ENCODE measurements around the gene NRG4. TPM values are rescaled to one million over a fixed set of nuclear protein-coding genes. Genes with fewer than 3 reads are reported as not detected.
"Not testable (repeated sequence)": the region's sequence is repeated elsewhere in the genome, so short reads cannot be mapped to it uniquely, and the experiment has no call there.

The NRG4 gene, protein sequence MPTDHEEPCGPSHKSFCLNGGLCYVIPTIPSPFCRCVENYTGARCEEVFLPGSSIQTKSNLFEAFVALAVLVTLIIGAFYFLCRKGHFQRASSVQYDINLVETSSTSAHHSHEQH
- polyA plus RNA-seq (ENCODE audit: insufficient read length in 4 of 4): 1 to 10 TPM; 3.4 to 6.6 (median 5.0) TPM

DNA sequence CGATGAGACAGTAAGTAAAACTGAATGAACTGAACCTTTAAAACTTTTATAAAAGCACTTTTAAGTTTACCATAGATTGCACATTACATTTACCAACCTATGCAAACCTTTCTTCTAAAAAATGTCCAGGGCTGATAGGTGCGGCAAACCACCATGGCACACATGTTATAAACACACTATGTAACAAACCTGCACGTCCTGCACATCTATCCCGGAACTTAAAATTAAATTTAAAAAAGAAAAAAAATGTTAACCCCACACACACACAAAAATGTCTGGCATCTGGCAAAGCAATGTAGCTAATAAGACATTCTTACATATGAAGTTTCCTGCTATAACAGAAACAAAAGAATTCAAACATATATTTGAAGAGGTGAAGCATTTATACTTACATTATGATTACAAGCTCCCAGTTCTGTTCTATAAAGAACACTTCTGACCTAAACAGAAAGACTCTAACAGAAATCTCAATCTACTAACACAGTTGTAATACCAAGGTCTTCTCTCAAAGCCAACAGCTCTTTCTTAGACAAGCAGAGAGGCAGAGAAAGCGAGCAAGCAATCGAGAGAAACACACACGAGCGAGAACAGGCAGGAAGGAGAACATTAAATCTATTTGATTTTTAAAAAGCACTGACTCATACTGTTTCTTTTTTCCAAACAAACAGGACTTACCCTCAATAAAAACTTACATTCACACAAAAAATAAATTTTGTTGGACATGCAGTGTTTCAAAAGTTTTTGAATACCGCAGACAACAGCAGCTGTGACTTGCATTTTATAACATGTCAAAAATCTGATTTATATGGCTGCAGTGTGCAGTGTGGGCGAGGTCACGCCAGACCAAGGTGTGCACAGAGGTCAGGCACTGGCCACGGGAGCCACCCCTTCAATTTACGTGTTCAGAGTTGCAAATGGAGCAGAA is at the start of gene NRG4:
NRG4 (minus strand) TSS at position 798 of the 925 bp plus-strand sequence. CDS start 1,194 bp downstream, outside the sequence.
- DNase-seq (ENCODE audit: low read depth in 4 of 4, low spot score in 3 of 4): no peak

DNA sequence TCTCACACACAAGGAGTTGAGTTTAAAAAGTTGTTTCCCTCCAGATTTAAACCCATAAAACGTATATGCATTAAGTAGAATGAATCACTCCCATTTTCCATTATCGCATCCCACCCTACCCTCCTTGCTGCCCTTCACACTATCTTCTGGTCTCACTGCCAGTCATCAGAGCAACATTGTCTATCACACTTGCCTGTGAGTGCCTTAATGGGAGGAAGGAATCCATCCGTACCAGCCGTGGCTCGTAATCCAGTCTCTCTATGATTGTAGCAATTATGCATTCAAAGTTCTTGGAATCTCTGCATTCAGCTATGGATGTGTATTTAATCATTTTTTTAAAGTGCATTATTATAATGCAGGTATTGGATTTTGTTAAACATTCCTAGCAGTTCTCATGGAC is 49.5 kb upstream of the NRG4 start:
- no peak for DNase-seq (ENCODE audit: low read depth in 4 of 4, low spot score in 3 of 4)

DNA sequence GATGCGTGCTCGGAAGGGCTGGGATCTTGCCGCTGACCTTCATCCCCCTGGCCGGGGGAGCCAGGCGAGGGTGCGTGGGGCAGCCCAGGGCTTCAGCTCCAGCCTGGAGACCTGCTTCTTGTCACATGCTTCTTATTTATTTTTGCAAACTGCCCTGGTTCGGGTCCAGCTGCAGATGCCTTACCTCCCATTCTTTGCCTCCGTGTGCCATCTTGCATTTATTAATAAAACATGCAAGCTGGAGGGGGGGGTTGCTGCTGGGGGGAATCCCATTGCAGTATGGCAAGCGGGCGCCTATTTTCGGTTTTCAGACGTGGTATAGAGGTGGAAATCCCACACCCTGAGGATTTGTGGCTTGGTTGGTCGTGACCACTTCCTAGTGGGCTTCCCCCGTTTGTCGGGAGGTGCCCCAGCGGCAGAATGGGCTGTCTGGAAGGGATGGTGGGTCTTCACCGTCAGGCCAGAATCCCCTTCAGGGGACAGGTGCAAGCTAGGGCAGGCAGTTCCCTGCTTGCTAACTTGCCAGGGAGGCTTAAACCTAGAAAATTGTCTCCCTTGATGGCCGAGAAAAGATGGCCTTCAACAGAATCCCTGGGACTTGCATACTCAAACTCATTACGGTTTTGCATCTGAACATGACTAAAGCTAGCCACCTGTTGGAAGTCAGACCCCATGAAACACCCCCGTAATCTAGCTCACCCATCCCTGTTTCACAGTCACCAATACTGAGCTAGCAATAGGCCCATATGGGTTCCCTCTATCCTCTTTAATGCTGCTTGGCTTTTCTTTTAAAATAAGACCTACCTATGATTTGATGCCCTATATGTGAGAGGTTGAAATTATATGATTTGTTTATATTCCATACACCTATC is 48.1 kb upstream of the NRG4 start:
- DNase-seq (ENCODE audit: low read depth in 4 of 4, low spot score in 3 of 4): no peak

DNA sequence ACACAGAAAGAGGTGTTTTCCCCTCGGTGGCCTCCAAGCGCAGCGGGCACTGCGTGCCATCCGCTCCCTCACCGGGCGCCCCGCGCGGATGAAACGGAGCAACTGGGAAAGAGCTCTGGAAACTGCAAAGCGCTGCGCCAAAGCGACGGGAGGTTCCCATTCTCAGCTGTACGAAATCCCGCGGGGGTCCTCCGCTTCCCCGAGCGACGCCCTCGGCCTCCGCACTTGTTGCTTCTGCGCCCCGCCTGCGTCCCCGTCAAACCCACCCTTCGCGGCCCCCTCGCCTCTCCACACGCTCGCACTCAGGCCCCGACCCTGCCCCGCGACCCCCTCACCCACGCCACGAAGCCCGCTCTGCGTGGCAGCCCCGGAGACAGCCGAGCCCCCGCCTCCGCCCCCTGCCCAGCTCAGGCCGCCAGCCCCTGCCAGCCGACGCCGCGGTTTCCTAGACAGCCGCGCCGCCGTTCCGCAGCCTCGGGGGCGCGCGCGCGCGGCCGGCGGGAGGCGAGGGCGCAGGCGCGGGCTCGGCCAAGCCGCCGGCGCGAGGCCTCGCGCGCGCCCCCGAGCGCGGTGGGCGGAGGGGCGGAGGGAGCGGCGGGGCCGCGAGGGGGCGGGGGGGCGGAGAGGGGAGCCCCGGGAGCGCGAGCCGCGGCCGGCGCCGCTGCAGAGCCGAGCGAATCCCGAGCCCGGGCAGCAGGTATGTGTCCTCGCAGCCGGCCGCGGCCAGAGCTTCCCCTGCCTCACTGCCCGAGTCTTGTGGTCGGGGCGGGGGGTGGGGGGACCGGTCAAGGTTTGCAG is 47.3 kb upstream of the NRG4 start, which contains the start of gene TMEM266:
TMEM266 (plus strand) TSS at position 666 of the 798 bp plus-strand sequence. CDS start 74,279 bp downstream, outside the sequence.
- peak in 2 of 4 donors; percentile 21 to 57 for DNase-seq (ENCODE audit: low read depth in 4 of 4, low spot score in 3 of 4)

DNA sequence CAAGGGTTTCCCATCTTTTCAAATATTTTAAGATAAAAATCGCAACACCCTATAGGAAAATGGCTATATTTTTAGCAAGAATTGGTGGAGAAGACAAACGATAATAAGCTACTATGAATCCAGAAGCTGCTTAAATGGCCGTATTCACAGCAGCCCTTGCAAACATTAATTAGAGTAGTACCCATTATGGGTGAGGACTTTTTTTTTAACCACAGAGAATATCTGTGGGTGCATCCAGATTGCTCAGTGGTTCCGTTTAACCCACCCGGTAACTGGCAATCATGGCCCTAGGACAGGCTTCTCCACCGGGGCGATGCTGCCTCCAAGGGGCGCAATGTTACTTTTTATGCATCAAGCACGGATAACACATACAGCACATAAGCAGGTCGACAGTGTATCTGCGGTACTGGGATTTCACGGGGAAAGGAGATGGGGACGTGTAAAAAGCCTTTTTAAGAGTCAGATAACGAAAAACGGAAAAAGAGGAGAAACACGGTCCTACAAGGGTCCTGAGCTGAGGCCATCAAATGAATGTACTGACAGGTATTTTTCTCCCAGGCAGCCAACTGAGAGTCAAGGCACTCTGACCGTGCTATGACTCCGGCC is 46.6 kb upstream of the NRG4 start:
- DNase-seq (ENCODE audit: low read depth in 4 of 4, low spot score in 3 of 4): no peak

DNA sequence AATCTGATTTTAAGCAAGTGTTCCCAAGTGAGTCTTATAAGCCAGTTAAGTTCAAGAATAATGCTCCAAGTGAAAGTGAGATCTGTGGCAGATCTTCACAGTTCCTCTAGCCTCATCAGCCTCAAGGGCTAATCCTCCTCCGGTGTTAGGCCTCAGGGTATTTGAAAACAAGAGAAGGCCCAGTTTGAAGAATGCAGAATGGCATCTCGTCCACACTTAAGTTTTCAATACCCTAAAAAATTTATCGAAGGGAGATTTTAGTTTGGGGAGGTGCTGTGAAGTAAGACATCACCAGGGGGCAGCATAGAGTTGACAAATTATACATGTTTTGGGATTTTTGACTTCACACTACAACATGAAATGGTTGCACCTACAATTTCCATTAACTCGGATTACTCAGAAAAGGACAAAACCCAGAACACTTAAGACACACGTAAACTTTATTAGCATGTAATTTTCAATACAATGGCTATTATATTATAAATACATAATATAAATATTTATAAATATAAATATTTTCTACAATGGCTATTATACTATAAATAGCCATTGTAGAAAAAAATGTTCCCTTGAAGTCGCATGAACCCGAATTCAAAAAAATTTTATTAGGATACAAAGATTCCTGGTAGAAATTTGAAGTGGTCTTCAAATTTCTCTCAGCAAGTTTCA is 45.2 kb upstream of the NRG4 start:
- DNase-seq (ENCODE audit: low read depth in 4 of 4, low spot score in 3 of 4): no peak

DNA sequence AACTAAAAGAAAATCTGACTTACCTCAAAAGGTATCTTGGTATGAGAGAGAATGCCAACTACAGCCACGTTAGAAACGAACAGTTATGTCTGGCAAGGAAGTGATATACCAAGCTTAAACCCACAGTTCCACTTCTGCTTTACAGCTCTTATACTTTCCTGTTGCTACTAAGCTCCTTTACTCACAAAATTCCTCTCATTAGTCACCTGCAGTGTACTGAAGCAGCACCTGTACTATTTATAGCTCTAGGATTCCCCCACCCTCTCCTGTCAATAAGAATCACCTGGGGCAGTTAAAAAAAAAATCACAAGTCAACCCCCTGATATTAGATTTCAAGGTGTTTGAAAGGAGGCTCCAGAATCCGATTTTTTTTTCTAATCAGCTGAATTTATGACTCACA is 44.7 kb upstream of the NRG4 start:
- DNase-seq (ENCODE audit: low read depth in 4 of 4, low spot score in 3 of 4): no peak

DNA sequence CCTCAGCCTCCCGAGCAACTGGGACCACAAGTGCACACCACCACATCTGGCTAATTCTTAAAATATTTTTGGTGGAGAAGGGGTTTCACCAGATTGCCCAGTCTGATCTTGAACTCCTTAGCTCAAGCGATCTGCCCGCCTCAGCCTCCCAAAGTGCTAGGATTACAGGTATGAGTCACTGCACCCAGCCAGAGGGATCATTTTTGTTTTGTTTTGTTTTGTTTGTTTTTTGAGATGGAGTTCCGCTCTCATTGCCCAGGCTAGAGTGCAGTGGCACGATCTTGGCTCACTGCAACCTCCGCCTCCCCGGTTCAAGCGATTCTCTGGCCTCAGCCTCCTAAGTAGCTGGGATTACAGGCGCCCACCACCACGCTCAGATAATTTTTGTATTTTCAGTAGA is 42.0 kb upstream of the NRG4 start:
- not testable (repeated sequence) for DNase-seq (ENCODE audit: low read depth in 4 of 4, low spot score in 3 of 4)

DNA sequence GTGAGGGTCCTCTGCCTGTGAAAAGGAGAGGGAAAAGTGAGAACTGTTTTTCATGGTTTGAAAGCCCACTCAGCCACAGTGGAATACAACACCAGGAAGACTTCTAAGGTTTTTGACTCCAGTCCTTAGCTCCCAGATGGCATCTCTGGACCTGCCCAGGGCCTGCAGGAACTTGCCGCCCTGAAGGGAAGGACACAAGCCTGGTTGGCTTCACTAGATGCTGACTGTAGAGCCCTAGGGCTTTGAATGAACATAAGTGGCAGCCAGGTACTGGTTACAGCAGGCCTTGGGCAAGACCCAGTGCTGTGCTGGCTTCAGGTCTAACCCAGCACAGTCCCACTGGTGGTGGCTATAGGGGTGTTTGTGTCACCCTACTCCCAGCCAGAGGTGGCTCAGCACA is 26.3 kb upstream of the NRG4 start:
- DNase-seq (ENCODE audit: low read depth in 4 of 4, low spot score in 3 of 4): no peak

DNA sequence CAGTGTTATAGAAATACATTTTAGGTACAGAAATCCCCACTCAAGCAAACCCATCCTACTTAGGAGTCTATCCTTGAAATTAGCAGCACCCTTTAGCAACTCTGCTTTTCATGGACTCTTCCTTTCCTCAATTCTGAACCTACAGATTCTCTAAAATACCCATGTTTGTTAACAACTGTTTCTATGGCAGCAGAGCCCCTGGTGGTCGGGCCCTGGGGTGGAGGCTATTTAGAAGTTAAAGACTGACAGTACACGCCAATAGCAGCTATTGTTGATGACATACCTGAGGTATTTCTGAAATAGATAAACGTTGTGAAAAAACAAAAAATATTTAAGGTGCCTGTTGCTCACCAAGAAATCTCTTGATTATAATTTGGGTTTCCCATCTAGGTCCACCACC is 23.4 kb upstream of the NRG4 start:
- no peak for DNase-seq (ENCODE audit: low read depth in 4 of 4, low spot score in 3 of 4)

DNA sequence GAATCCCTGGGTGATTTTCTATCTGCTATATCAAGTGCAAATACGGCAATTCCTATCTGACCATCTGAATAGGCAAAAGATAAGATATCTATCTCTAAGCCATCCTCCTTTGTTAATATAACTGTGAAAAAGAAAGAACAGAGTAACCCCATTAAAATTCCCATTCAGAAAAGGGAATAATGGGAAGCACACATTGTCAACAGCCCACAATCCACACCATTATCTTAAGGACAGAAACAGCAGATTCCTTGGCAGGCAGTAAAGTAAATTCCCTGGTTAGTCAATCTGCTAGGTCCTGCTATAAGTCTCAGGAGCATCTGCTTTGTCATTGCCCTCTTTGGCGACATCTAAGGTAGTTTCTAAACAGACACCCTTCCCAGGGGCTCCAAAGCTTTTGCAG is 21.9 kb upstream of the NRG4 start:
- no peak for DNase-seq (ENCODE audit: low read depth in 4 of 4, low spot score in 3 of 4)

DNA sequence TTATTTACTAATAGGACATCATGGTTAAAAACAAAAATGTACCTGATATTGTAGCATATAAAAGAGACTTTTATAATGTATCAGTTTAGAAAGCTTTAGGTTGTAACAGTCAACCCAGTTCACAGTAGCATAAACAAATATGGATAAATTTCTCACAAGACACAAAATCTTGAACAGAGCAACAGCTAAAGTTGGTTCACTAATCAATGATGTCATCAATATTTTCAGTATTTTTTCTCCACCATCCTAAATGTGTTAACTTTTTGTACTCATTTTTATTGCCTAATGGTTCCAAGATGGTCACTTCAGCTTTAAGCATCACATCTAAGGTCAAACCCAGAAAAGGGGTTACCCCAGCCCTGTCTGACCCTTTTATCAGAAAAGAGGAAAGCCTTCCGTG is 21.2 kb upstream of the NRG4 start:
- no peak for DNase-seq (ENCODE audit: low read depth in 4 of 4, low spot score in 3 of 4)

DNA sequence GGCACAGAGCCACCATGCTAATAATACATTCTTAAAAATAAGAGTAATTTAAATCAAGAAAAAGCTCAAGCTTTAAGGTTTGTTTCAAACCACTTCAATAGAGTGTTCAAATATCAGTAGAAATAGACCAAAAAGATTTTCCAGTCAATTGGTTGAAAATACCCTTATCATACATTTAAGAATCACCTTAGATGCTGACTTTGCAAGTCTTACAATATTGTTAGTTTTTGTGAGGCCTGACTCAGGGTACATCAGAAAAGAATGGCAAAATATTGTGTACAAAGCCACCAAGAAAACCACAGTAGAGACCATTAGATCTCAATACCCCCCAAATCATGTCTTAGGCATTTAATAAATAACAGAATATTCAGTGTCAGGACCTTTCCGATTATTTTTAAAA is 19.8 kb upstream of the NRG4 start:
- DNase-seq (ENCODE audit: low read depth in 4 of 4, low spot score in 3 of 4): no peak

DNA sequence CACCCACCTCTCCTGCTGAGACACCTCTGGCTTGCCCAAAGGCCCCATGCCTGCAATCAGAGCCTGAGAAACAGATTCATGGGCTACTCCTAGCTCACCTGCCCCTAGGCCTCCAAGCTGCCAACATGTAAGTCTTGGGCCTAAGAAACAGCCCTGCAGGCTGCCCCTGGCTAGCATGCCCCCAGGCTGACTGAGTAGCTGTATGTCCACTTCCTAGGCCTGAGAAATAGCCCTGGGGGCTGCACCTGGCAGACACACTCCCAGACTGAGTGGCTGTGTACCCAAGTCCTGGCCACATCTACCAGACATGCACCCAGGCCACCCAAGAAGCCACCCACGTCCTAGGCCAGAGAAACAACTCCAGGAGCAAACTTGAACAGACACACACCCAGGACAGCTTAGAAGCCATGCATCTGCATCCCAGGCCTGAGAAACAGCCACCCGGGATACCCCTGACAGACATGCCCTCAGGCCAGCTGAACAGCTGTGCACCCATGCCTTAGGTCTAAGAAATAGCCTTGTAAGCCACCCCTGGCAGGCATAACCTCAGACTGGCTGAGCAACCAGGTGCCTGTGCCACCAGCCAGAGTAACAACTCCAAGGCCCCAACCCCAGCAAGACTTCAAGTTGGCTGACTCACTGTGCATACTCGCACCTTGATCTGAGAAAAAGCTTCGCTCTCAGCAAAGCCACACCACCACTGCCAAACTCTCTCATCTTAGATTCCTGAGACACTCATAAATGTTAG is 12.0 kb upstream of the NRG4 start:
- DNase-seq (ENCODE audit: low read depth in 4 of 4, low spot score in 3 of 4): no peak

DNA sequence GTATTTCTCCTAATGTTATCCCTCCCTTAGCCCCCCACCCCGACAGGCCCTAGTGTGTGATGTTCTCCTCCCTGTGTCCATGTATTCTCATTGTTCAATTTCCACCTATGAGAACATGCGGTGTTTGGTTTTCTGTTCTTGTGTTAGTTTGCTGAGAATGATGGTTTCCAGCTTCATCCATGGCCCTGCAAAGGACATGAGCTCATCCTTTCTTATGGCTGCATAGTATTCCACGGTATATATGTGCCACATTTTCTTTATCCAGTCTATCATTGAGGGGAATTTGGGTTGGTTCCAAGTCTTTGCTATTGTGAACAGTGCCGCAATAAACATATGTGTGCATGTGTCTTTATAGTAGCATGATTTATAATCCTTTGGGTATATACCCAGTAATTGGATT is 1.2 kb upstream of the NRG4 start:
- not testable (repeated sequence) for DNase-seq (ENCODE audit: low read depth in 4 of 4, low spot score in 3 of 4)

DNA sequence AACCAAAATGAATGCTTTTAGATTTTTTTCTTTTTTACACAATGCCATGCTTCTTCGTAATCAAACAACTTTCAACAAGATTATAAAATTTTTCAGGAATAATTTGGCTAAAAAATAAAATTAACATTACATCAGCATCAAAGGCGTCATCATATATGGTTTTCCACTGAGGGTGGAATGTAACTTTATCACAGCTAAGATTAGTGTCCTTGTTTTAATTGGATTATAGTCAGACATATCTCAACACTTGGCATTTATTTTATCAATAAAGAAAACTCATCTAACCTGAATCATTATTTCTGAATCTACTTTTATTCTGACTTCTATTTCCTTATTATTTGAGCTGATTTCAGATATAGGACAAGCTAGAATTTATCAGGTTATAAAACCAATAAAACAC is 1.6 kb downstream of the NRG4 start:
- no peak for DNase-seq (ENCODE audit: low read depth in 4 of 4, low spot score in 3 of 4)

DNA sequence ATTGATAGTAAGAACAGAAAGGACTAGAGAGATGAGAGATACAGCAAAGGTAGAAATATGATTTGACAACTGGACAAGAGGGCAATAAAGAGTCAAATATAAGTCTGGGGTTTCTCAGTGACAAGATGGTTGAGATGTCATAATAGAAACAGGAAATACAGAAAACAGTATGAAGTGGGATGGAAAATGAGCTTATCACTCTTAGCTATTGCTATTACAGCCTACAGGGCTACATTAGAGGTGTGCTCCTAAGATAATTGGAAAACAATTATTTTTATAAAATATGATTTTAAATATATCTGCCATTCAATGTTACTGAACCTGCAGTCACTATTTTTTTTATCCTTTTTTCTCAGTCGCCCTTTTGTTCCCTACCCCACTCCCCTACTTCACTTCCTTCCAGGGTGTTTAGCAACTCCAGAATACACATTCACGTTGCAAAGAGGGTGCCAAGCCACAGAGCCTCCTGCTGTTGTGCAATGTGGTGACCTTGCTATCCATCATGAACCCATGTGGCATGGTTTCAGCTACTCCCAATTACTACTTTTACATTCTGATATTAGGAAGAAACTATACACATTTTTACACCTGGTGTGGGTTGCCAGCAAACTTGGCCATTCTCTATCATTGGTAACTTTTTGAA is 6.0 kb downstream of the NRG4 start:
- no peak for DNase-seq (ENCODE audit: low read depth in 4 of 4, low spot score in 3 of 4)

DNA sequence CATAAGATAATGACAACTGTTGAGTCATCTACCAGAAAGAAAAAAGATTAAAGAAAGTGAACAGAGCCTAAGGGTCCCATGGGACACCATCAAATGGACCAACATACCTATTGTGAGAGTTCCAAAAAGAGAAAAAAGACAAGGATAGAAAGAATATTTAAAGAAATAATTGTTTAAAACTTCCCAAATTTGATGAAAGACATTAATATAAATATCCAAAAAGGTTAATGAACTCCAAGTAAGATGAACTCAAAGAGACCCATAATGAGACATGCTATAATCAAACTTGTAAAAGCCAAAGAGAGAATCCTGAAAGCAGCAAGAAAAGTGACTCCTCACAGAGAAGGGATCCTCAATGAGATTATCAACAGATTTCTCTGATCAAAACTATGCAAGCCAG is 8.9 kb downstream of the NRG4 start:
- no peak for DNase-seq (ENCODE audit: low read depth in 4 of 4, low spot score in 3 of 4)
